ENCODE results near the gene NPEPPS.

The NPEPPS gene

GRCh38 chr17:47633996-47634395, 103.1 kb downstream of the NPEPPS start:
- DNase-seq = no peak

- no peak for DNase-seq
Observed at GRCh38 chr17:47634870-47635269, 104.0 kb downstream of the NPEPPS start.

- no peak for DNase-seq
Observed at GRCh38 chr17:47635734-47636133, 104.8 kb downstream of the NPEPPS start.

GRCh38 chr17:47636273-47637030, 105.5 kb downstream of the NPEPPS start:
- DNase-seq = no peak

- DNase-seq = no peak
Observed at GRCh38 chr17:47638903-47639302, 108.0 kb downstream of the NPEPPS start.

- DNase-seq = no peak
Observed at GRCh38 chr17:47640076-47640475, 109.2 kb downstream of the NPEPPS start.

GRCh38 chr17:47641202-47641601, 110.3 kb downstream of the NPEPPS start:
- DNase-seq = no peak

- no peak for DNase-seq
Observed at GRCh38 chr17:47643116-47643515, 112.2 kb downstream of the NPEPPS start.

GRCh38 chr17:47644324-47644723, 113.4 kb downstream of the NPEPPS start:
- DNase-seq = no peak

GRCh38 chr17:47649153-47649971, 118.5 kb downstream of the NPEPPS start, which contains the start of gene KPNB1:
KPNB1 (plus strand) TSS chr17:47649919; CDS start chr17:47650245, 326 bp downstream.
- DNase-seq = peak; percentile 96

- no peak for DNase-seq
Observed at GRCh38 chr17:47649972-47650524, 119.1 kb downstream of the NPEPPS start.

GRCh38 chr17:47650525-47651522, 119.9 kb downstream of the NPEPPS start:
- DNase-seq = peak; percentile 84

- DNase-seq = no peak
Observed at GRCh38 chr17:47651704-47652103, 120.8 kb downstream of the NPEPPS start.

GRCh38 chr17:47652570-47652969, 121.7 kb downstream of the NPEPPS start:
- no peak for DNase-seq

- no peak for DNase-seq
Observed at GRCh38 chr17:47653442-47653841, 122.5 kb downstream of the NPEPPS start.

- DNase-seq = no peak
Observed at GRCh38 chr17:47654991-47655390, 124.1 kb downstream of the NPEPPS start.

- DNase-seq = no peak
Observed at GRCh38 chr17:47660064-47660492, 129.2 kb downstream of the NPEPPS start.

GRCh38 chr17:47663912-47664623, 133.2 kb downstream of the NPEPPS start:
- peak; percentile 56 for DNase-seq

GRCh38 chr17:47664624-47664941, 133.7 kb downstream of the NPEPPS start:
- no peak for DNase-seq

- no peak for DNase-seq
Observed at GRCh38 chr17:47665655-47666054, 134.7 kb downstream of the NPEPPS start.

- DNase-seq = no peak
Observed at GRCh38 chr17:47669081-47669480, 138.2 kb downstream of the NPEPPS start.

- no peak for DNase-seq
Observed at GRCh38 chr17:47670064-47670463, 139.2 kb downstream of the NPEPPS start.
